IgD-negative memory B cell (primary cell): ENCODE measurements around the gene PTMA. TPM values are rescaled to one million over a fixed set of nuclear protein-coding genes. Genes with fewer than 3 reads are reported as not detected.

ENCODE experiments used
- H3K27ac Mint-ChIP-seq, 3 donors: one replicate each; pipeline ENCODE4 v1.8.0; 2020 to 2022; ENCODE audit warnings: mild to moderate bottlenecking in 3 of 3, mixed read lengths in 3 of 3, moderate library complexity in 1 of 3
- H3K27me3 Mint-ChIP-seq: one replicate; pipeline ENCODE4 v1.8.0; 2021; ENCODE audit warnings: mixed read lengths
- H3K36me3 Mint-ChIP-seq: one replicate; pipeline ENCODE4 v1.8.0; 2020; ENCODE audit warnings: mild to moderate bottlenecking, mixed read lengths
- H3K4me1 Mint-ChIP-seq, 3 donors: one replicate each; pipeline ENCODE4 v1.8.0; 2020 to 2022; ENCODE audit warnings: mixed read lengths in 3 of 3, mild to moderate bottlenecking in 1 of 3
- H3K4me3 Mint-ChIP-seq, 4 donors: one replicate each; pipeline ENCODE4 v1.8.0; 2020 to 2022; ENCODE audit warnings: mild to moderate bottlenecking in 4 of 4, mixed read lengths in 4 of 4, moderate library complexity in 3 of 4
- H3K9me3 Mint-ChIP-seq, 3 donors: one replicate each; pipeline ENCODE4 v1.8.0; 2020 to 2021; ENCODE audit warnings: mixed read lengths in 3 of 3, mild to moderate bottlenecking in 1 of 3
- polyA plus RNA-seq: library from polyadenylated mRNA; unstranded; fragments of 300-500 nt; fragmentation: Illumina TruSeq; gene quantifications from one replicate; pipeline ENCODE4 v1.2.3, GENCODE V29; 2021

Gene PTMA
- polyA plus RNA-seq, 1 donor from 2014 or later = 2,664 TPM

GRCh38 chr2:231668981-231669380 is 39.3 kb upstream of the PTMA start:
- peak overlapping the region in 3 of 4 donors; percentile 88 to 97 (median 95) for H3K4me3 Mint-ChIP-seq
- no peaks in the 10 kb centered on the region for H3K9me3 Mint-ChIP-seq
- peak overlapping the region; percentile 96 to 98 (median 97) for H3K27ac Mint-ChIP-seq
- peaks cover 34 to 40% (median 37%) of the 10 kb centered on the region in 3 donors for H3K4me1 Mint-ChIP-seq
- H3K36me3 Mint-ChIP-seq = peaks cover 2% of the 10 kb centered on the region
- no peaks in the 10 kb centered on the region for H3K27me3 Mint-ChIP-seq

- Mint-ChIP-seq H3K27me3 (no peaks in the 10 kb centered on the region), H3K4me1 (peaks cover 39 to 52% (median 50%) of the 10 kb centered on the region in 3 donors), H3K27ac (peak overlapping the region; percentile 98 to 99 (median 99)), H3K36me3 (peaks cover 2% of the 10 kb centered on the region), H3K9me3 (no peaks in the 10 kb centered on the region), H3K4me3 (peak overlapping the region; percentile 88 to 97 (median 95))
These were observed 36.9 kb upstream of the PTMA start for GRCh38 chr2:231671270-231672050.

DNA sequence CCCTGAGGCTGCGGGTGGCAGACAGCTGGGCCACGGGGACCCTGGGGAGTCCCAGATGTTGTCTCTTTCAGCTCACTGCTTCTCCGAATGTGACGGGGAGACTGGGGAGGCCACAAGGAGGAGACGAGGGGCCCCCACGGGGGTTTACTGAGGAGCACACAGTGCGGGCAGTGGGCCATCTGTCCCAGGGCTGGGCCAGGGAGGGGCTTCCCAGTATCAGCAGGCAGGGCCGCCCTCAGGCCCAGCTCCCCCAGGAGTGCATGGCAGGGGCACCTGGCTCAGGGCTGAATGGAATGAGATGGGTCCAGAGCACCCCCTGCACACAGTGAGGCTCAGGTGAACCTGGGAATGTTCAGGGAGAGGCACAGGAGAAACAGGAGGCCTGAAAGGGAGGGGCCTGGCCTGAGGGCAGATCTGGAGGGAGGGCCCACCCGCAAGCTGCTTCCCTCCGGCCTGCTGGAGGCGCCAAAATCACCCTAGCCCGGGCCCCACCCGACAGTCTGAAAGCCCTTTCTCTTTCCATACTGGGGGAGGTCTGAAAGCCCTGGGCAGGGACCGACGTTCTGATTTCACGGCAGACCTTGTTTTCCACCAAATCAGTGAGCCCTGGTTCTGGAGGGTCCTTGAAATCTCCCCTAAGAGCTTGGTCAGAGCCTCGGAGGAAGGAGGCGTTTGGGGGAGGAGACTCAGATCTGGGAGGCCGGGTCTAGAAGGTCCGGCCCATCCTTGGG is 35.5 kb upstream of the PTMA start:
- peak overlapping the region; percentile 88 to 97 (median 95) for H3K4me3 Mint-ChIP-seq
- H3K4me1 Mint-ChIP-seq = peaks cover 30 to 47% (median 44%) of the 10 kb centered on the region in 3 donors
- H3K9me3 Mint-ChIP-seq = no peaks in the 10 kb centered on the region
- H3K36me3 Mint-ChIP-seq = no peaks in the 10 kb centered on the region
- peak overlapping the region; percentile 98 to 99 (median 99) for H3K27ac Mint-ChIP-seq
- H3K27me3 Mint-ChIP-seq = peaks cover under 1% of the 10 kb centered on the region

DNA sequence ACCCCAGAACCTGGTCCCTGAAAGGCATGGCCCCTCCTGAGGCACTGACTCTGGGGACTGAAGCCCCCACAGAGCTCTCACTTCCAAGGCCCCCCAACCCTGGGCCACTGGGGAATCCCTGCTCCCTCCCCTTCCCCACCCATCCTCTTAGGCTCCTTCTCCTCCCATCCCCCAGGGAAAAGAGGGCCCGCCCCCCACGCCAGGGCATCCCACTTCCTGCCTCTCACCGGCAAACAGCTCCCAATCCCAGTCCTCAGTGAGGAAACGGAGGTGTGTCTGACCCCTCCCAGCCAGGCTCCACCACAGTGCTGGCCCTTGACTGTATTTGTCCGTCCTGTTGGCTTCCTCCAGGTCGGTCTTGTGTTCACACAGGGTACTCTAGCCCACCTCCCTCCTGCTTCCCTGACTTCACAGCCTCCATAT is 35.0 kb upstream of the PTMA start:
- peak overlapping the region; percentile 98 to 99 (median 99) for H3K27ac Mint-ChIP-seq
- peaks cover 30 to 47% (median 43%) of the 10 kb centered on the region in 3 donors for H3K4me1 Mint-ChIP-seq
- peaks cover 1% of the 10 kb centered on the region for H3K27me3 Mint-ChIP-seq
- no peaks in the 10 kb centered on the region for H3K9me3 Mint-ChIP-seq
- H3K36me3 Mint-ChIP-seq = no peaks in the 10 kb centered on the region
- peak overlapping the region in 3 of 4 donors; percentile 72 to 97 (median 95) for H3K4me3 Mint-ChIP-seq

GRCh38 chr2:231674587-231675338 is 33.6 kb upstream of the PTMA start:
- peaks cover 30 to 41% (median 41%) of the 10 kb centered on the region in 3 donors for H3K4me1 Mint-ChIP-seq
- H3K27ac Mint-ChIP-seq = peak overlapping the region; percentile 96 to 99 (median 98)
- no peaks in the 10 kb centered on the region for H3K9me3 Mint-ChIP-seq
- H3K4me3 Mint-ChIP-seq = peak overlapping the region; percentile 66 to 97 (median 80)
- peaks cover 1% of the 10 kb centered on the region for H3K27me3 Mint-ChIP-seq
- H3K36me3 Mint-ChIP-seq = no peaks in the 10 kb centered on the region

DNA sequence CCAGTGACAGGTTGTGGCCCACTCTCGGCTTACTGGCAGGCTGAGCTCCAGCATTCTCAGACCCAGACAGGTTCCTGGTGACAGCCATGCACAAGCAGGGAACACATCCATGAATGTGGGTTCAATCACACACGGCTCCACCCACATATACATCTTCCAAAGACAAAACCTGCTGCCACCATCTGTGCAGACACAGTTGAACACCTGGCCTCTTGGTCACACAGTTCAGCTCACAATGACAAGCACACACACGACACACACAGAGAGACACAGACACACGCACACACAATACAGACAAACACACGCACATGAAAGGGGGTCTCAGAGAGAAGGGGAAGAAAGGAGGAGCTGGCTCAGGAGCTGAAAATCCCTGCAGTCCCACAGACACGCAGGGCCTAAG is 32.1 kb upstream of the PTMA start:
- peak overlapping the region in 3 of 4 donors; percentile 12 to 78 (median 70) for H3K4me3 Mint-ChIP-seq
- H3K4me1 Mint-ChIP-seq = peaks cover 30 to 41% (median 39%) of the 10 kb centered on the region in 3 donors
- H3K9me3 Mint-ChIP-seq = no peaks in the 10 kb centered on the region
- H3K36me3 Mint-ChIP-seq = no peaks in the 10 kb centered on the region
- H3K27ac Mint-ChIP-seq = peak overlapping the region; percentile 80 to 99 (median 98)
- peaks cover 1% of the 10 kb centered on the region for H3K27me3 Mint-ChIP-seq

DNA sequence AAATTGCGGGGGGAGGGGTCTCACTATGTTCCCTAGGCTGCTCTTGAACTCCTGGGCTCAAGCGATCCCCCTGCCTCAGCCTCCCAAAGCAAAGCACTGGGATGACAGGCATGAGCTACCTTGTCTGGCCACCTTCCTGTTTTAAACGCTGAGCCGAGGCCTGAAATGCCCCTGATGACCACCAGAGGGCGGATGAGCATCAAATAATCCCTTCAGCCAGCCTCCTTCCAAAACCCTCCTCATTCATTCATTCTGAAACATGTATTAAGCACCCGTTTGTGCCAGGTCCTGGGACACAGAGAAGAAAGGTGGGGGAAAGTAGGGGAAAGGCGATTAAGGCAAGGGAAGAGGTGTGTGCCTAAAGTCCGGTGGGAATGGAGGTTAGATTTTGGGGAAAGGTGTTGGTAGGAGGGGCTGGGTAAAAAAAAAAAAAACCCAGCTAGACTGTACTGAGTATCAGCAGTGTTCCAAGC is 30.7 kb upstream of the PTMA start:
- Mint-ChIP-seq H3K4me3 (peak overlapping the region in 2 of 4 donors; percentile 46 to 58), H3K27ac (peak overlapping the region; percentile 12 to 91 (median 67)), H3K36me3 (no peaks in the 10 kb centered on the region), H3K4me1 (peaks cover 19 to 41% (median 36%) of the 10 kb centered on the region in 3 donors), H3K9me3 (no peaks in the 10 kb centered on the region), H3K27me3 (peaks cover 1% of the 10 kb centered on the region)

- peak overlapping the region; percentile 57 to 90 (median 68) for H3K4me3 Mint-ChIP-seq
- H3K27ac Mint-ChIP-seq = peak overlapping the region in 2 of 3 donors; percentile 66 to 87
- H3K9me3 Mint-ChIP-seq = no peaks in the 10 kb centered on the region
- peaks cover 15 to 30% (median 27%) of the 10 kb centered on the region in 3 donors for H3K4me1 Mint-ChIP-seq
- H3K36me3 Mint-ChIP-seq = no peaks in the 10 kb centered on the region
- peaks cover 1% of the 10 kb centered on the region for H3K27me3 Mint-ChIP-seq
These were observed 28.4 kb upstream of the PTMA start for GRCh38 chr2:231679908-231680284.

GRCh38 chr2:231680285-231680991 is 27.9 kb upstream of the PTMA start:
- peak overlapping the region; percentile 57 to 90 (median 82) for H3K4me3 Mint-ChIP-seq
- no peaks in the 10 kb centered on the region for H3K9me3 Mint-ChIP-seq
- peaks cover 11 to 24% (median 22%) of the 10 kb centered on the region in 3 donors for H3K4me1 Mint-ChIP-seq
- H3K27me3 Mint-ChIP-seq = peaks cover 1% of the 10 kb centered on the region
- H3K36me3 Mint-ChIP-seq = no peaks in the 10 kb centered on the region
- peak overlapping the region in 1 of 3 donors; percentile 87 for H3K27ac Mint-ChIP-seq

DNA sequence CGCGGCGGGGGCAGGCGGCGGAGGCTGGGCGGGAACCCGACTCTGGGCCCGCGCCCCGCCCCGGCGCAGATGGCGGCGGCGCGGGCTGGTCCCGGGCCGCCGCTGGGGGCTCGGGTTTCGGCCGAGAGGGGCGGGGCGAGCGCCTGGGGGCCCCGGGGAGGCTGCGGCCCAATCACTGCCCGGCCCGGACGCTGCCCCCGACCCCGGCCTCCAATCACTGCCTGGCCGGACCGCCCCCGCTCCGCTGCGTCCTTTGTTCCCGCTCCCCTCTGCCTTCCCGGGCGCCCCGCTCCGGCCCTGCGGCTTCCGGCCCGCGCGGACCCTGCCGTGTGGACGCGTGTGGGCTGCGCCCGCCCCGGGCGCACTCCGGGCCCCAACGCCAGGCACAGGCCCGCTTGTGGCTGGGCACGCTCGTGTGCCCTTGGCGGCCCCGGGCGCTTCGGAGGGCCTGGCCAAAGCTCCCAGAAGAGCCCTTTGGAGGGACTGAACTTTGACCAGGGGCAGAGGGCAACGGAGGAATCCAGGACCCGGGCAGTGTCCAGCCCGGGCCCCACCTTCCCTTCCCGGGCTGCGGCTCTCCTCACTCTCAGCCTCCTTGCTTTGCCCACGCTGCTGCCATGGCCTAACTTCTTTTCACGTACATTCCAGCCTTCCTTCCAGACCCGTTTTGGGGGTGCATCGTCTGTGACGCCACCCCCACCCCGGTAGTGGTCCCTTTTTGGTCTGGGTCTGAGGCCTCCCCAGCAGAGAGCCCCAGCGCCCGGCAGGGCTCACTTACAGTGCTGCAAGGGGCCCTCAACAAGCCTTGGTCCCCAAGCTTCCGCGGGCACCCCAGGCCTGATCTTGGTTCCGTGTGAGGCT is 27.1 kb upstream of the PTMA start:
- Mint-ChIP-seq H3K36me3 (no peaks in the 10 kb centered on the region), H3K27me3 (peaks cover 1% of the 10 kb centered on the region), H3K4me1 (peaks cover 8 to 18% (median 17%) of the 10 kb centered on the region in 3 donors), H3K4me3 (peak overlapping the region; percentile 78 to 89 (median 83)), H3K9me3 (no peaks in the 10 kb centered on the region), H3K27ac (peak overlapping the region in 1 of 3 donors; percentile 54)

DNA sequence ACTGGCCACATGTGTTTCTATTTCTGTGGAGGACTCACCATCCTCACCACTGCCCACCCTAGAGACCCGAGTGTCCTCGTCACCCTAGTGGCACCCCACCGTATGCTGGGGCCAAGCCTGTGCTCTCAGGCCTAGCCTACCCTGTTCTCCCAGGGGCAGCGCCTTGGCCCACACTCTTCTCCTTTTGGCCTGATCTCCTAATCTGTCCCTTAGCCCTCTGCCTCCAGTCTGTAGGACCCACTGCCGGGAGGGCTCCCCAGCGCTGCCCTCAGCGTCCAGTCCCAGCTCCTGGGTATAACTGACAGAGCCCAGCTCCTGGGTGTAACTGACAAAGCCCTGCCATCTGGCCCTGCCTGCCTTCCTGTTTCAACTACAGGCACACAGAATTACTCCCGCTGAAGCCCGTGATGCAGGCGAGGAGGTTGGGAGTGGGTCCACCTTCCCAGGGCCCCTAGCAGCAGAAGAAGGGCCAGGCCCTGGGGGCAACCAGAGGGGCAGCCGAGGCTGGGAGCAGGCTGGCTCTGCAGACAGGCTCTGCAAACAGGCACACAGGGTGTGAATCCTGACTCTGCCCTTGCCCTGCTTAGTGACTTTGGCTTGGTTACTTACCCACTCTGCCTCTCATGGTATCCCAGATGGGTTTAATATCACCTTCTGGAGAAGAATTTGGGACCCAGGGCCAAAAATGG is 25.6 kb upstream of the PTMA start:
- H3K36me3 Mint-ChIP-seq = no peaks in the 10 kb centered on the region
- peaks cover 2 to 19% (median 17%) of the 10 kb centered on the region in 3 donors for H3K4me1 Mint-ChIP-seq
- H3K27ac Mint-ChIP-seq = peak overlapping the region in 2 of 3 donors; percentile 54 to 79
- H3K4me3 Mint-ChIP-seq = peak overlapping the region in 3 of 4 donors; percentile 52 to 72 (median 68)
- no peaks in the 10 kb centered on the region for H3K9me3 Mint-ChIP-seq
- H3K27me3 Mint-ChIP-seq = peaks cover 2% of the 10 kb centered on the region

DNA sequence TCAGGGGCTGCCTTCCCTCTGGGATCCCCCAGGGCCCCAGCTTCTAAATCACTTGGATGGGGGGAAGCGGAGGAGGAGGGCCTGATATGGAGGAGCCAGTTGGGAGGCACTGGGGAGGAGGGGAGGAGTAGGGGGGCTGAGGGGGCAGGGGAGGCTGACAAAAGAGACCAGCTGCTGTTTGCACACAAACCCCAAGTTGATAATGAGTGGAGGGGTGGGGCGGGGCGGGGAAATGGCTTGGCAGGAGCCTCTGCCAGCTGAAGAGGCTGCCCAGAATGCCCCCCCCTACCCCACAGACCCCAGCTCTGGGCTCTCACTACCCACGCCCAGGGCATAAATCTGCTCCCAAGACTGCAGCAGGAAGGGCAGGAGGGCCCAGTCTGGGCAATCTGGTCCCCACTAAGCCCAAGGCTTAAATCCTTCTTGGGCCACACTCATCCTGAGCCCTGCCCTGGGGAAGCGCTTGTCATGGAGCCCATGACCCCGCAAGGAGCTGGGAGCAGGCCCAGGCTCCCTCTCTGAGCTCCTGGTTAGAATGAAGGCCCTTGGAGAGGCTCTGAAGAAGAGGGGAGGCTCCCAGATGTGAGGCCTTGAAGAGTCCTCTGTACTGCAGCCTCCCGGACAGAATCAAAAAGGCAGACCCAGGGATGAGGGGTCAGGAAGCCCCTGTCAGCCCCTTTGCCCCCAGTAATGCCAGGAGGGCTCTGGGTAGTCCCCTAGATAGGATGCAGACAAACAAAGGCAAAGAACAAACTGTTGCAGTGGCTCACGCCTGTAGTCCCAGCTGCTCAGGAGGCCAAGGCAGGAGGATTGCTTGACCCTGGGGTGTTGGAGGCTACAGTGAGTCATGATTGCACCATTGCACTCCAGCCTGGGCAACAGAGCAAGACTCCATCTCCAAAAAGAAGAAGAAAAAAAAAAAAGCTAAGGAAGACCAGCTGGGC is 24.8 kb upstream of the PTMA start:
- H3K36me3 Mint-ChIP-seq = no peaks in the 10 kb centered on the region
- peaks cover 2% of the 10 kb centered on the region for H3K27me3 Mint-ChIP-seq
- H3K4me1 Mint-ChIP-seq = peaks cover 0 to 20% (median 16%) of the 10 kb centered on the region in 3 donors
- H3K4me3 Mint-ChIP-seq = peak overlapping the region in 2 of 4 donors; percentile 14 to 58
- no peak overlapping the region for H3K27ac Mint-ChIP-seq
- no peaks in the 10 kb centered on the region for H3K9me3 Mint-ChIP-seq
